HG02981 (cell line): ENCODE measurements around the gene ARHGEF26.
"Not testable (repeated sequence)": the region's sequence is repeated elsewhere in the genome, so short reads cannot be mapped to it uniquely, and the experiment has no call there.

Source experiments
- ATAC-seq: cut with Tn5 transposase; IDR thresholded peaks from one replicate; pipeline ENCODE4 v1.9.1; 2021; ENCODE audit warnings: mild to moderate bottlenecking, moderate library complexity; ENCODE audit not compliant: unreplicated experiment

The ARHGEF26 gene

GRCh38 chr3:154120961-154121700 lies at the start of gene ARHGEF26:
TSS of gene ARHGEF26 (plus strand) at chr3:154121390. CDS start at chr3:154121993, 603 bp downstream.
- ATAC-seq: peak; percentile 77

- ATAC-seq: no peak
These were observed 46.2 kb upstream of the ARHGEF26 start for GRCh38 chr3:154074966-154075365.

GRCh38 chr3:154078672-154079071 lies 42.5 kb upstream of the ARHGEF26 start:
- no peak for ATAC-seq

- no peak for ATAC-seq
These were observed 39.9 kb upstream of the ARHGEF26 start for GRCh38 chr3:154081305-154081704.

- no peak for ATAC-seq
These were observed 36.1 kb upstream of the ARHGEF26 start for GRCh38 chr3:154085071-154085470.

- no peak for ATAC-seq
These were observed 35.4 kb upstream of the ARHGEF26 start for GRCh38 chr3:154085799-154086198.

GRCh38 chr3:154086286-154086685 lies 34.9 kb upstream of the ARHGEF26 start:
- no peak for ATAC-seq

GRCh38 chr3:154087756-154088480 lies 33.3 kb upstream of the ARHGEF26 start:
- ATAC-seq: not testable (repeated sequence)

- ATAC-seq: no peak
These were observed 31.5 kb upstream of the ARHGEF26 start for GRCh38 chr3:154089421-154090420.

- no peak for ATAC-seq
These were observed 27.1 kb upstream of the ARHGEF26 start for GRCh38 chr3:154094051-154094450.

- ATAC-seq: no peak
These were observed 25.3 kb upstream of the ARHGEF26 start for GRCh38 chr3:154095832-154096421.

- no peak for ATAC-seq
These were observed 22.8 kb upstream of the ARHGEF26 start for GRCh38 chr3:154098376-154098775.

GRCh38 chr3:154100556-154100955 lies 20.6 kb upstream of the ARHGEF26 start:
- ATAC-seq: no peak

GRCh38 chr3:154101250-154101649 lies 19.9 kb upstream of the ARHGEF26 start:
- ATAC-seq: no peak

- ATAC-seq: no peak
These were observed 19.0 kb upstream of the ARHGEF26 start for GRCh38 chr3:154102225-154102624.

- no peak for ATAC-seq
These were observed 15.8 kb upstream of the ARHGEF26 start for GRCh38 chr3:154105218-154105975.

GRCh38 chr3:154111365-154111935 lies 9.7 kb upstream of the ARHGEF26 start:
- no peak for ATAC-seq

- ATAC-seq: no peak
These were observed 8.9 kb upstream of the ARHGEF26 start for GRCh38 chr3:154112146-154112852.

- ATAC-seq: no peak
These were observed 7.6 kb upstream of the ARHGEF26 start for GRCh38 chr3:154113609-154114008.
